Body of pancreas (tissue), 4 donors: ENCODE measurements around the gene ACBD6. TPM values are rescaled to one million over a fixed set of nuclear protein-coding genes. Genes with fewer than 3 reads are reported as not detected.

ENCODE experiments used
- ATAC-seq: fragments of 150-250 bp; one replicate; pipeline ENCODE4 v1.9.1; 2016
- DNase-seq, 4 donors: peaks; one replicate each; pipeline ENCODE4 v3.0.0-alpha.2; 2019
- H3K27ac ChIP-seq, 4 donors: fragments of 200-600 bp; sonication (generic); 1 replicate in 3 of 4; 2 replicates in 1 of 4; pipeline versions ENCODE4 v1.5.1 to v1.6.1; 2016 to 2019; ENCODE audit warnings: mild to moderate bottlenecking in 1 of 4, mixed read lengths in 1 of 4, moderate library complexity in 1 of 4
- H3K27me3 ChIP-seq, 2 donors: fragments of 200-600 bp; sonication (generic); one replicate each; pipeline ENCODE4 v1.6.0; 2016; ENCODE audit warnings: mild to moderate bottlenecking in 1 of 2
- H3K36me3 ChIP-seq, 2 donors: fragments of 200-600 bp; sonication (generic); replicated peaks in 1 of 2; 2 replicates each; pipeline ENCODE4 v1.5.1; 2016; ENCODE audit warnings: low read depth in 2 of 2; ENCODE audit not compliant: insufficient read depth in 1 of 2
- H3K4me1 ChIP-seq: fragments of 200-600 bp; sonication (generic); one replicate; pipeline ENCODE4 v1.6.0; 2016
- H3K4me3 ChIP-seq, 2 donors: fragments of 200-600 bp; sonication (generic); 1 replicate in 1 of 2; 2 replicates in 1 of 2; pipeline ENCODE4 v1.5.1; 2016 to 2019
- H3K9me3 ChIP-seq, 3 donors: fragments of 200-600 bp; sonication (generic); 1 replicate in 2 of 3; 2 replicates in 1 of 3; pipeline ENCODE4 v1.5.1; 2016
- CTCF ChIP-seq, 7 experiments: fragments of 450-650 bp in 4 of 7; fragments of 200-600 bp in 3 of 7; sonication (generic) in 3 of 7; IDR thresholded peaks; one replicate each; pipeline ENCODE4 v1.5.1; 2016 to 2019; ENCODE audit warnings: antibody characterized with exemption in 7 of 7
- POLR2A ChIP-seq, 3 donors: fragments of 450-650 bp; IDR thresholded peaks; one replicate each; pipeline ENCODE4 v1.6.1; 2016; ENCODE audit warnings: antibody characterized with exemption in 3 of 3, mild to moderate bottlenecking in 2 of 3
- WGBS, 2 donors: methylation state at CpG; one replicate each; pipeline ENCODE4 v1.1.5; 2017; 5-methylcytosine and 5-hydroxymethylcytosine counted together
- intact Hi-C: fragments of 100-400 bp; cut with DNase I; formaldehyde crosslinking; loops from one replicate; pipeline ENCODE4 v1.15.1; 2023
- total RNA-seq, 2 donors: library from RNA; depleted of rRNA; stranded (reverse); fragments of >200 nt; gene quantifications; one replicate each; pipeline ENCODE4 v1.1.0, GENCODE V29; 2016

The ACBD6 gene
- total RNA-seq, 2 donors from 2014 or later, result 37.4 to 49.4 TPM

GRCh38 chr1:180274221-180274620 lies 228.2 kb downstream of the ACBD6 start:
- Histone ChIP-seq H3K4me3 (no peak overlapping the region), H3K9me3 (no peaks in the 10 kb centered on the region), H3K4me1 (peaks cover 9% of the 10 kb centered on the region), H3K27ac (no peak overlapping the region), H3K27me3 (no peaks in the 10 kb centered on the region), H3K36me3 (peaks cover 0 to 2% of the 10 kb centered on the region in 2 donors)
- intact Hi-C loops, result no loop called here
- no peak for ATAC-seq
- DNase-seq, result no peak
- WGBS, 2 donors, result 95 to 96% methylated on average over 10 to 11 of the region's 11 CpGs
- TF ChIP-seq CTCF (IDR thresholded peaks at IDR 0.05) (no peak), POLR2A (IDR thresholded peaks at IDR 0.05) (no peak)

GRCh38 chr1:180273066-180273465 lies 229.3 kb downstream of the ACBD6 start:
- TF ChIP-seq CTCF (IDR thresholded peaks at IDR 0.05) (no peak), POLR2A (IDR thresholded peaks at IDR 0.05) (no peak)
- Histone ChIP-seq H3K36me3 (peaks cover 0 to 2% of the 10 kb centered on the region in 2 donors), H3K4me3 (no peak overlapping the region), H3K4me1 (peaks cover 9% of the 10 kb centered on the region), H3K27me3 (no peaks in the 10 kb centered on the region), H3K9me3 (no peaks in the 10 kb centered on the region), H3K27ac (no peak overlapping the region)
- 92 to 93% methylated on average over 2 of the region's 2 CpGs for WGBS, 2 donors
- intact Hi-C loops, result no loop called here
- no peak for ATAC-seq
- DNase-seq, result no peak

- TF ChIP-seq POLR2A (IDR thresholded peaks at IDR 0.05) (no peak), CTCF (IDR thresholded peaks at IDR 0.05) (no peak)
- 95 to 96% methylated on average over 4 of the region's 4 CpGs for WGBS, 2 donors
- no peak overlapping the region for H3K27ac ChIP-seq
- intact Hi-C loops, result no loop called here
- peaks cover 0 to 2% of the 10 kb centered on the region in 2 donors for H3K36me3 ChIP-seq
- H3K4me1 ChIP-seq, result peaks cover 9% of the 10 kb centered on the region
- no peaks in the 10 kb centered on the region for H3K27me3 ChIP-seq
- DNase-seq (no peak), ATAC-seq (no peak)
- no peak overlapping the region for H3K4me3 ChIP-seq
- H3K9me3 ChIP-seq, result no peaks in the 10 kb centered on the region
Observed at GRCh38 chr1:180272395-180272794, 230.0 kb downstream of the ACBD6 start.

- H3K9me3 ChIP-seq, result no peaks in the 10 kb centered on the region
- ATAC-seq (peak; percentile 30), DNase-seq (peak in 3 of 4 donors; percentile 40 to 71 (median 64))
- intact Hi-C loops, result no loop called here
- peaks cover 0 to 2% of the 10 kb centered on the region in 2 donors for H3K36me3 ChIP-seq
- H3K27me3 ChIP-seq, result no peaks in the 10 kb centered on the region
- H3K4me3 ChIP-seq, result no peak overlapping the region
- WGBS, 2 donors, result 76 to 79% methylated on average over 21 to 23 of the region's 23 CpGs
- H3K4me1 ChIP-seq, result peaks cover 9% of the 10 kb centered on the region
- H3K27ac ChIP-seq, result no peak overlapping the region
- no peak for TF ChIP-seq CTCF (IDR thresholded peaks at IDR 0.05)
- no peak for TF ChIP-seq POLR2A (IDR thresholded peaks at IDR 0.05)
Observed at GRCh38 chr1:180271272-180272255, 230.8 kb downstream of the ACBD6 start.
